Stomach (tissue), 4 donors: ENCODE results near the gene MYBL2.

ENCODE experiments used
- CTCF ChIP-seq, 7 experiments: fragments of 450-650 bp in 4 of 7; fragments of 200-600 bp in 3 of 7; sonication (generic) in 3 of 7; IDR thresholded peaks; one replicate each; pipeline ENCODE4 v1.5.1; 2016 to 2019; ENCODE audit warnings: antibody characterized with exemption in 7 of 7, control low read depth in 2 of 7, mild to moderate bottlenecking in 1 of 7
- POLR2A ChIP-seq, 4 donors: fragments of 450-650 bp; IDR thresholded peaks; one replicate each; pipeline ENCODE4 v1.6.1; 2016; ENCODE audit warnings: antibody characterized with exemption in 4 of 4, control low read depth in 2 of 4, mild to moderate bottlenecking in 1 of 4, moderate library complexity in 1 of 4
- POLR2AphosphoS5 ChIP-seq, 3 donors: sonication (generic); formaldehyde crosslinking; IDR thresholded peaks; one replicate each; pipeline ENCODE4 v1.6.1; 2016; ENCODE audit warnings: antibody characterized with exemption in 3 of 3

- TF ChIP-seq POLR2A (IDR thresholded peaks at IDR 0.05) (no peak), CTCF (IDR thresholded peaks at IDR 0.05) (no peak), POLR2AphosphoS5 (IDR thresholded peaks at IDR 0.05) (no peak)
These were observed 83.9 kb downstream of the MYBL2 start for GRCh38 chr20:43750774-43751166.
